Osteoblast (primary cell): ENCODE data around the gene PLCB2. TPM values are rescaled to one million over a fixed set of nuclear protein-coding genes. Genes with fewer than 3 reads are reported as not detected.

Experiments
- DNase-seq: peaks from one replicate; pipeline ENCODE4 v3.0.0; 2011; ENCODE audit warnings: low spot score, mixed read lengths; ENCODE audit not compliant: insufficient read length; ENCODE audit errors: missing footprints
- H2AFZ ChIP-seq: 2 replicates; pipeline ENCODE4 v1.6.0; 2011; ENCODE audit warnings: mild to moderate bottlenecking, low read length
- H3K27ac ChIP-seq: 2 replicates; pipeline ENCODE4 v1.5.1; 2011; ENCODE audit warnings: mild to moderate bottlenecking, low read depth, low read length, moderate library complexity
- H3K27me3 ChIP-seq: 2 replicates; pipeline ENCODE4 v1.6.0; 2012; ENCODE audit warnings: mild to moderate bottlenecking, control low read depth, inconsistent platforms, low read length, moderate library complexity; ENCODE audit not compliant: insufficient read depth
- H3K36me3 ChIP-seq: 2 replicates; pipeline ENCODE4 v1.5.1; 2011; ENCODE audit warnings: mild to moderate bottlenecking, low read length, control low read depth, moderate library complexity; ENCODE audit not compliant: insufficient read depth
- H3K4me1 ChIP-seq: 2 replicates; pipeline ENCODE4 v1.5.1; 2011; ENCODE audit warnings: mild to moderate bottlenecking, low read length, control low read depth, moderate library complexity; ENCODE audit not compliant: insufficient read depth
- H3K4me2 ChIP-seq: 2 replicates; pipeline ENCODE4 v1.6.0; 2011; ENCODE audit warnings: mild to moderate bottlenecking, low read length; ENCODE audit not compliant: insufficient read depth
- H3K4me3 ChIP-seq: fragments of 200-600 bp; sonication (generic); 3 replicates; pipeline ENCODE4 v1.5.1; 2012; ENCODE audit warnings: mild to moderate bottlenecking, low read length, inconsistent platforms; ENCODE audit not compliant: insufficient read depth
- H3K79me2 ChIP-seq: 2 replicates; pipeline ENCODE4 v1.6.0; 2012; ENCODE audit warnings: mild to moderate bottlenecking, low read length, control low read depth, inconsistent platforms; ENCODE audit not compliant: insufficient read depth
- H3K9me3 ChIP-seq: 2 replicates; pipeline ENCODE4 v1.5.1; 2011; ENCODE audit warnings: low read depth, low read length, control low read depth
- H4K20me1 ChIP-seq: 2 replicates; pipeline ENCODE4 v1.6.0; 2012; ENCODE audit warnings: mild to moderate bottlenecking, low read length, control low read depth; ENCODE audit not compliant: insufficient read depth
- CTCF ChIP-seq: IDR thresholded peaks from 2 replicates; pipeline ENCODE4 v1.5.1; 2011; ENCODE audit warnings: mild to moderate bottlenecking, low read depth, low read length, moderate library complexity; ENCODE audit errors: extremely low read depth
- total RNA-seq: library from RNA; depleted of rRNA; stranded (reverse); fragments of >200 nt; gene quantifications from 2 replicates; pipeline ENCODE4 v1.2.3, GENCODE V29; 2012

PLCB2 gene
- total RNA-seq, 1 donor: under 0.01 TPM

GRCh38 chr15:40297356-40297755 is 10.4 kb downstream of the PLCB2 start:
- Histone ChIP-seq H3K79me2 (no peaks in the 10 kb centered on the region), H2AFZ (no peak overlapping the region), H3K4me1 (no peaks in the 10 kb centered on the region), H3K36me3 (no peaks in the 10 kb centered on the region), H3K9me3 (peaks cover 4% of the 10 kb centered on the region), H3K27ac (no peak overlapping the region), H3K4me2 (no peak overlapping the region), H3K27me3 (peaks cover 48% of the 10 kb centered on the region), H3K4me3 (no peak overlapping the region), H4K20me1 (no peaks in the 10 kb centered on the region)
- TF ChIP-seq CTCF: no peak
- DNase-seq: peak; percentile 70

- Histone ChIP-seq H2AFZ (no peak overlapping the region), H3K27me3 (peaks cover 55% of the 10 kb centered on the region), H3K79me2 (no peaks in the 10 kb centered on the region), H4K20me1 (no peaks in the 10 kb centered on the region), H3K4me3 (no peak overlapping the region), H3K4me2 (no peak overlapping the region), H3K4me1 (no peaks in the 10 kb centered on the region), H3K9me3 (peaks cover 4% of the 10 kb centered on the region), H3K27ac (no peak overlapping the region), H3K36me3 (no peaks in the 10 kb centered on the region)
- TF ChIP-seq CTCF: no peak
- peak; percentile 65 for DNase-seq
These were observed 11.0 kb downstream of the PLCB2 start for GRCh38 chr15:40296561-40297230.

GRCh38 chr15:40295877-40296560 is 11.7 kb downstream of the PLCB2 start:
- Histone ChIP-seq H3K36me3 (no peaks in the 10 kb centered on the region), H3K4me2 (no peak overlapping the region), H3K4me1 (no peaks in the 10 kb centered on the region), H3K27me3 (peaks cover 58% of the 10 kb centered on the region), H3K27ac (no peak overlapping the region), H3K79me2 (no peaks in the 10 kb centered on the region), H3K4me3 (no peak overlapping the region), H4K20me1 (no peaks in the 10 kb centered on the region), H2AFZ (no peak overlapping the region), H3K9me3 (peaks cover 4% of the 10 kb centered on the region)
- peak; percentile 68 for DNase-seq
- no peak for TF ChIP-seq CTCF

- Histone ChIP-seq H3K27me3 (peaks cover 51% of the 10 kb centered on the region), H3K4me2 (no peak overlapping the region), H3K36me3 (no peaks in the 10 kb centered on the region), H3K79me2 (no peaks in the 10 kb centered on the region), H3K9me3 (peaks cover 4% of the 10 kb centered on the region), H2AFZ (no peak overlapping the region), H4K20me1 (no peaks in the 10 kb centered on the region), H3K4me3 (no peak overlapping the region), H3K4me1 (no peaks in the 10 kb centered on the region), H3K27ac (no peak overlapping the region)
- TF ChIP-seq CTCF: no peak
- DNase-seq: peak; percentile 77
These were observed 12.4 kb downstream of the PLCB2 start for GRCh38 chr15:40295297-40295696.
